GM12801 (cell line): ENCODE measurements around the gene LRFN4.

Source experiments
- TF ChIP-seq, protein P1 (sequence below): IDR thresholded peaks from one replicate; pipeline ENCODE4 v1.5.1; 2011; ENCODE audit warnings: control low read depth; ENCODE audit not compliant: insufficient read length; ENCODE audit errors: extremely low read depth

The LRFN4 gene

DNA sequence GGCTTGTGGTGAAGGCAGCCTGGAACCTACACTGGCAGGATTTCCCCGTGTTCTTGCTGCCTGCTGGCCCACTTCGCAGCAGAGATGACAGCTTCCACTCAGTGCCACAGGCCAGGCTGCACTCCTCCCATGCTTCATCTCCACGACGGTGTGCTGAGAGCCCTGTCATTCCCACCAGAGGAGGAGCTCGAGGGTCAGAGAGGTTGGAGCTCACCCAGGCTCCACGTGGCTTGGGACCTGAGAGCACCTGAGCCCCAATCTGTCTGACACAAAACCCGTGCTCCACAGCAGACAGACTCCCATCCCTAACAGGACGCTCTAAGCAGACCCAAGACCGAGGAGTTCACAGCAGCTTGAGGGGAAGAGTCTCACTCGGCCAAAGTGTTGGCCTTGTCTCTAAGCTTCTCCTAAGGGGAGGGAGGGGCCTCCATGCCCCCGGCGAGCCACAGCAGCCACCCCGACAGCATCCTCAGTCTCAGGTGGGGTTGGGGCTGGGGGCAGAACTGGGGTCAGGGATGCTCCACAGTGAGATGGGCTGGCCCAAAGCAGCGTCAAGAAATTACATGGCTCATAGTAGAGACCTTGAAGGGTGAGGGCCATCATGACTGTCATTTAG is 10.7 kb downstream of the LRFN4 start:
- TF ChIP-seq, protein P1, sequence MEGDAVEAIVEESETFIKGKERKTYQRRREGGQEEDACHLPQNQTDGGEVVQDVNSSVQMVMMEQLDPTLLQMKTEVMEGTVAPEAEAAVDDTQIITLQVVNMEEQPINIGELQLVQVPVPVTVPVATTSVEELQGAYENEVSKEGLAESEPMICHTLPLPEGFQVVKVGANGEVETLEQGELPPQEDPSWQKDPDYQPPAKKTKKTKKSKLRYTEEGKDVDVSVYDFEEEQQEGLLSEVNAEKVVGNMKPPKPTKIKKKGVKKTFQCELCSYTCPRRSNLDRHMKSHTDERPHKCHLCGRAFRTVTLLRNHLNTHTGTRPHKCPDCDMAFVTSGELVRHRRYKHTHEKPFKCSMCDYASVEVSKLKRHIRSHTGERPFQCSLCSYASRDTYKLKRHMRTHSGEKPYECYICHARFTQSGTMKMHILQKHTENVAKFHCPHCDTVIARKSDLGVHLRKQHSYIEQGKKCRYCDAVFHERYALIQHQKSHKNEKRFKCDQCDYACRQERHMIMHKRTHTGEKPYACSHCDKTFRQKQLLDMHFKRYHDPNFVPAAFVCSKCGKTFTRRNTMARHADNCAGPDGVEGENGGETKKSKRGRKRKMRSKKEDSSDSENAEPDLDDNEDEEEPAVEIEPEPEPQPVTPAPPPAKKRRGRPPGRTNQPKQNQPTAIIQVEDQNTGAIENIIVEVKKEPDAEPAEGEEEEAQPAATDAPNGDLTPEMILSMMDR: no peak

DNA sequence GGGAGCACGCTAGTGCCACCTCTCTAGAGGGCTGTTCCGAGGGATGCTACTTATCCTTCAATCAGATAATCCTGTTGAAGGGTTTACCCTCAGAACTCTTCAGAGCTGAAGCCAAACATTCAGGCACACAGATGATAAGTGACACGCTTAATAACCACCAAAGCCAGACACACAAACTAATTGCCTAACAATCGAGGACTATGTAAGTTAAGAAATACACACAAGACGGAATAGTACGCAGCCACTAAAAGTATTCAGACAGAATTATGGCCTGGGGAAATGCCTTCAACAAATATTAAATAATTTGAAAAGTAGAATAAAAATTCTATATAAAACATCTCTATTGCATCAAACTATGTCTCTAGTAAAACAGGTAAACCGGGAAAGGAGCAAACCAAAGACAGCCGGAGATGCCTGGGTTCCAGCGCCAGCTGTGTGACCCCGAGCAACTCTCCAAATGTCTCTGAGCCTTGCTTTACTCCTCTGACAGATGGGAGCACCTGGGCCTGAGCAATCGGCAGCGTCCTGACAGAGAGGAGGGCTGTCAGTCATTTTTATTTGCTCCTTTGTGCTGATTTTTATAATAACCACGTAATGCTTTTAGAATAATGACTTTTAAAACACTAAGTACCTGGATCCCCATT is 11.3 kb downstream of the LRFN4 start:
- TF ChIP-seq, protein P1: no peak

DNA sequence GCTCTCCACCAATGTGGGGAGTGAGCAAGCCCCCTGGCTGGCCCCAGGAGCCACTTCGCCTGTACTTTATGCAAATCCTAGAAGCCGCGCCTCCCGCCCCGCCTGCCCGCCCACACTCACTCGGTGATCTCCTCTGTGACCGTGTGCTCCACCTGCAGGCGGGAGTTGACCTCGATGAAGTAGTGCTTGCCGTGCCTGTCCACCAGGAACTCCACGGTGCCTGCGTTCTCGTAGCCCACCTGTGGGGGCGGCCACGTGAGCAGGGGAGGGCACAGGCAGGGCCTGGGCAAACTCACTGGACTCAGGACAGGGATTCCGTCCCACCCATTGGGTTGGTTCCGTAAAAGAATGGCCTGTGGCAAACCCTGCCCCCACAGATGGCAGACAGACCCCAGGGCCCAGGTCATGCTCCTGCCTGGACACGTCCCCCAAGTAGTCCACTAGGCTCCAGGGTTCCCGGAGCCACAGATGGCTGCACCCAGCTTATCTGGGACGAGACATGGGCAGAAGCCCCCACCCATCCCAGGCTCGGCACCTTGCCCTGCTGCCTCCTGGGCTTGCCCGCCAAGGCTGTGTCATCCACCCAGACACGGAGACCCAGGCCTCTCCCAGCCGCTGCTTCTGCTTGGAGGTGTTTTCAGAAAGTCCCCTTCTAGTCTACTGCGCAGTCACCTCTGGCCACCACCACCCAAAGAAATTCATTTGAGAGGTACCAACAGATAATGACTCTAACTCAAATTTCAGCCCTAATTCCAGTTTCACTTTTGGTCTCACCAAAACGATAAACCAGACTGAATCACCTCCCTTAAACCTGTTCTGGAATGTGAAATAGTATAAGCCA is 12.1 kb downstream of the LRFN4 start:
- TF ChIP-seq, protein P1: no peak

DNA sequence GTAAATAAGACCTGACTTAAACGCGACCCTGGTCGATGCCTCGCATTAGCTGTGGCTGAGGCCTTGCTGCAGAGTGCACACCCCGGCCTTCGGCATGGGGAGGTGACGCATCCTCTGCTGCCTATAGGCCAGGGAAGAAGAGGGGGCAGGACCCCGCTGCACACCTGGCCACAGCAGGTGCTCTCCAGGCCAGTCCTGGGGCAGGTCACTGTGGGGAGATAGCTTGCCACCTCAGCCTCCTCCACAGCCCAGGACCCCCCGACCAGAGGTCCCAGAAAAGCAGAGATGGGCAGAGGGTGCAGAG is 12.7 kb downstream of the LRFN4 start:
- TF ChIP-seq, protein P1: no peak

DNA sequence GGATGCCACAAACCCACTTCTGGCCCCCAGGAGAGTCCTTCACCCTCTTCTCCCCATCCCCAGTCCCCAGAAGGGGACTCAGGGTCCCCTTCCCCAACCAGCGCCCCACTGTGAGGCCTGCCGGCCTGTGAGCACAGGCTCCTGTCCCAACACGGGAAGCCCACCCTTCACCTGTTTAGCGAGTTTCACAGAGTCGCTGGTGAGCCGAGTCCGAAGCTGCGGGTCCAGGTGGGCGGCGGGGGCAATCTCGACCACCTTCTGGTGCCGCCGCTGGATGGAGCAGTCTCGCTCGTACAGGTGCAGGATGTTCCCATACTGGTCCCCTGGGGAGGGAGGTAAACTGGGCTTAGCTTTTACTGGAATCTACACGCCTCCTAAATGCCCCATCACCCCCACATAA is 13.3 kb downstream of the LRFN4 start:
- TF ChIP-seq, protein P1: no peak

DNA sequence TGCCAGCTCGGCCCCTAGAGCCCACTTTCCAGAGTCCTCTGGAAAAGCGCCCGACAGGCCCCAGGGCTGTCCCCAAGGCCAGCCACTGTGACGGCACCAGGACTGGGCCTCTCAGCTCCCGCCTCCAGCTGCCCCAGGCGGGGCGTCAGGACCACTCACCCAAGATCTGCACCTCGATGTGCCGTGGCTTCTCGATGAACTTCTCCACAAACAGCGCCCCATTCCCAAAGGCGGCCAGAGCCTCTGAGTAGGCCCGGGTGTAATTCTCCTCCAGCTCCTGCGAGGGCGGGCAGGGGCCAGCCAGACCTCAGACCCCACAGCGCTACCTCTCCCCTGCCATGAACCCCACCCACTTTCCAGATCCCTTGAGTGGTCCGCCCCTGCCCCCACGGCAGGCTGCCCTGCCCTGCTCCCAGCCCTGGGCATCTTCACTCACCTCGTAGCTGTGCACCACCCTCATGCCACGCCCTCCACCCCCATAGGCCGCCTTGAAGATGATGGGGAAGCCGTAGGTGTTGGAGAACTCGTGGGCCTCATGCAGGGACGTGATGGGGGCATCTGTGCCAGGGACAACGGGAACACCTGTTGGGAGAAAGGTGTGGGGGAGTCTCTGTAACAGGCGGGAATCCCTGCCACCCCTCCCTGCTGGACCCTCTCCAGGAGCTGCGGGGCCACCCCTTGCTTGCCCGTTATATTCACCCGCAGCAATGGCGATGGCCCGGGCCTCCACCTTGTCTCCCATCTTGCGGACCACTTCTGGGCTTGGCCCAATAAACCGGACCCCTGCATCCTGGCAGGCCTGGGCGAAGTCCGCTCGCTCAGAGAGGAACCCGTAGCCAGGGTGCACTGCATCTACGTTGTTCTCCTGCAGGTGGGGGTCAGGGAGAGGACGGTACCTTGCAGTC is 14.0 kb downstream of the LRFN4 start:
- TF ChIP-seq, protein P1: no peak

DNA sequence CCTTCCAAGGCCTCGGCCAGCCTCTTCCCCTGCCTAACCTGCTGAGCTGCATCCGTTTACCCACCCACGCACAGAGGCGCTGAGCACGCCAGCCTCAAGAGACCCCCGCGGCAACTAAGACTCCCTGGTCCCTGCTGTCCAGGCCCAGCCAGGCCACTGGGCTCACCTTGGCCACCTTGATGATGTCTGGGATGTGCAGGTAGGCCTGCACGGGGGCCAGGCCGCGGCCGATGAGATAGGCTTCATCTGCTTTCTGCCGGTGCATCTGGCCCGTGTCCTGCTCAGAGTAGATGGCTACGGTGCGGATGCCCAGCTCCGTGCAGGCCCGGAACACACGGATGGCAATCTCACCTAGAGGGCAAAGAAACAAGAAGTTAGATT is 14.6 kb downstream of the LRFN4 start:
- TF ChIP-seq, protein P1: no peak
